Thoracic aorta (tissue), 2 donors: ENCODE measurements around the gene USP32. TPM values are rescaled to one million over a fixed set of nuclear protein-coding genes. Genes with fewer than 3 reads are reported as not detected.

Experiments
- ATAC-seq: fragments of 150-250 bp; one replicate; pipeline ENCODE4 v1.8.0; 2017; ENCODE audit warnings: low read depth; ENCODE audit not compliant: insufficient number of reproducible peaks, low FRiP score
- DNase-seq: peaks from one replicate; pipeline ENCODE4 v3.0.0-alpha.2; 2020; ENCODE audit warnings: low spot score
- H3K27ac ChIP-seq, 2 donors: fragments of 200-600 bp; sonication (generic); 1 replicate in 1 of 2; 2 replicates in 1 of 2; pipeline ENCODE4 v1.5.1; 2016; ENCODE audit warnings: mild to moderate bottlenecking in 2 of 2, moderate library complexity in 2 of 2
- H3K27me3 ChIP-seq: fragments of 200-600 bp; sonication (generic); replicated peaks from 2 replicates; pipeline ENCODE4 v1.6.0; 2016; ENCODE audit warnings: mild to moderate bottlenecking; ENCODE audit not compliant: insufficient read depth
- H3K36me3 ChIP-seq: fragments of 200-600 bp; sonication (generic); one replicate; pipeline ENCODE4 v1.5.1; 2016
- H3K4me1 ChIP-seq, 2 donors: fragments of 200-600 bp; sonication (generic); 1 replicate in 1 of 2; 2 replicates in 1 of 2; pipeline versions ENCODE4 v1.5.1 to v1.6.0; 2016; ENCODE audit warnings: low read depth in 2 of 2, mild to moderate bottlenecking in 1 of 2; ENCODE audit not compliant: control insufficient read depth in 1 of 2
- H3K4me3 ChIP-seq: fragments of 200-600 bp; sonication (generic); 2 replicates; pipeline ENCODE4 v1.5.1; 2016; ENCODE audit warnings: mild to moderate bottlenecking
- H3K9me3 ChIP-seq: fragments of 200-600 bp; sonication (generic); 2 replicates; pipeline ENCODE4 v1.5.1; 2016
- total RNA-seq, 2 donors: library from RNA; depleted of rRNA; stranded (reverse); fragments of >200 nt; gene quantifications; one replicate each; pipeline versions ENCODE4 v1.1.0 to v1.2.3, GENCODE V29; 2016
- TF ChIP-seq, protein P1 (sequence below): fragments of 200-600 bp; sonication (generic); IDR thresholded peaks from one replicate; pipeline ENCODE4 v1.5.1; 2019; ENCODE audit warnings: antibody characterized with exemption

The USP32 gene
- total RNA-seq, 2 donors from 2014 or later: 24.8 to 58.4 TPM

DNA sequence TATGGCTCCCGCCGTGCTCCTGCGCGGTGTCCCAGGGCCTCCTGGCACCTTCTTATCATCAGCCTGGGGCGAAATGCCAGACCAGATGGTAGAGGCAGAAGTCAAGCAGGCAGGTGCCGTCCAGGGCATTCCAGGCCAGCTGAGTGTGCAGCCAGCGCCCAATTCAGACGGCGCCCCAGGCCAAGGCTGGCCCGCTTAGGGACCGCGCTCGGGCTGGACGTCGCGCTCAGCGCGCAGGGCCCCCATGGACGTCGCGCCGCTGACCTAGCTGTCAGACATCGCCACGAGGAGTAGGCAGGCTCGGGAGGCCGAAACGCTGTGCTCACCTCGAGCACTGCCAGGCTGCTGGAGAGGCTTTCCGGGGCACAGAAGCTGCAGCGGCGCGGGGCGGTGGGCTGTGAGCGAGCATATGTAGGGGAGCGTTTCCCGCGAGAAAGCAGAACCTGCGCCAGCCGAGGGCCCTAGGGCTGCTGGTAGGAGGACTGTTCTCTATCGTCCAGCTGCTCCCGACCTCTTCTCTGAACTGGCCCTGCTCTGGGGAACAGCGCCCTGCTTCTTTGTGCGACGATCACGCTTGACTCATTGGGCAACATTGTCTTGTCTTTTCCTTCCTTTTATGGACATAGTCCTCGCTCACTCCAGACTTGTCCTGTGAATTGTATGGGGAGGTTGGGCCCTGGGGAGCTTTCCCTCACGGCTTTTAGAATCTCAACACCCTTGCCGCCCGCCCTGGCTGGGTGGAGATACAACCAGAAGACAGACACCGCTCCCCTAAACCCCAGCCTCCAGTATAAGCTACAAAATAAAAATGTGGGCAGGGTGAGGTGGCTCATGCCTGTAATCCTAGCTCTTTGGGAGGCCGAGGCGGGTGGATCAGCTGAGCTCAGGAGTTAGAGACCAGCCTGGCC lies 250.6 kb downstream of the USP32 start:
- DNase-seq (no peak), ATAC-seq (no peak)
- TF ChIP-seq, protein P1, sequence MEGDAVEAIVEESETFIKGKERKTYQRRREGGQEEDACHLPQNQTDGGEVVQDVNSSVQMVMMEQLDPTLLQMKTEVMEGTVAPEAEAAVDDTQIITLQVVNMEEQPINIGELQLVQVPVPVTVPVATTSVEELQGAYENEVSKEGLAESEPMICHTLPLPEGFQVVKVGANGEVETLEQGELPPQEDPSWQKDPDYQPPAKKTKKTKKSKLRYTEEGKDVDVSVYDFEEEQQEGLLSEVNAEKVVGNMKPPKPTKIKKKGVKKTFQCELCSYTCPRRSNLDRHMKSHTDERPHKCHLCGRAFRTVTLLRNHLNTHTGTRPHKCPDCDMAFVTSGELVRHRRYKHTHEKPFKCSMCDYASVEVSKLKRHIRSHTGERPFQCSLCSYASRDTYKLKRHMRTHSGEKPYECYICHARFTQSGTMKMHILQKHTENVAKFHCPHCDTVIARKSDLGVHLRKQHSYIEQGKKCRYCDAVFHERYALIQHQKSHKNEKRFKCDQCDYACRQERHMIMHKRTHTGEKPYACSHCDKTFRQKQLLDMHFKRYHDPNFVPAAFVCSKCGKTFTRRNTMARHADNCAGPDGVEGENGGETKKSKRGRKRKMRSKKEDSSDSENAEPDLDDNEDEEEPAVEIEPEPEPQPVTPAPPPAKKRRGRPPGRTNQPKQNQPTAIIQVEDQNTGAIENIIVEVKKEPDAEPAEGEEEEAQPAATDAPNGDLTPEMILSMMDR: no peak
- Histone ChIP-seq H3K4me3 (peak overlapping the region; percentile 28), H3K27ac (no peak overlapping the region), H3K4me1 (peaks cover 0 to 36% of the 10 kb centered on the region in 2 donors), H3K36me3 (no peaks in the 10 kb centered on the region), H3K9me3 (no peaks in the 10 kb centered on the region), H3K27me3 (peaks cover 12% of the 10 kb centered on the region)

GRCh38 chr17:60139438-60140285 lies 252.3 kb downstream of the USP32 start:
- DNase-seq: no peak

DNA sequence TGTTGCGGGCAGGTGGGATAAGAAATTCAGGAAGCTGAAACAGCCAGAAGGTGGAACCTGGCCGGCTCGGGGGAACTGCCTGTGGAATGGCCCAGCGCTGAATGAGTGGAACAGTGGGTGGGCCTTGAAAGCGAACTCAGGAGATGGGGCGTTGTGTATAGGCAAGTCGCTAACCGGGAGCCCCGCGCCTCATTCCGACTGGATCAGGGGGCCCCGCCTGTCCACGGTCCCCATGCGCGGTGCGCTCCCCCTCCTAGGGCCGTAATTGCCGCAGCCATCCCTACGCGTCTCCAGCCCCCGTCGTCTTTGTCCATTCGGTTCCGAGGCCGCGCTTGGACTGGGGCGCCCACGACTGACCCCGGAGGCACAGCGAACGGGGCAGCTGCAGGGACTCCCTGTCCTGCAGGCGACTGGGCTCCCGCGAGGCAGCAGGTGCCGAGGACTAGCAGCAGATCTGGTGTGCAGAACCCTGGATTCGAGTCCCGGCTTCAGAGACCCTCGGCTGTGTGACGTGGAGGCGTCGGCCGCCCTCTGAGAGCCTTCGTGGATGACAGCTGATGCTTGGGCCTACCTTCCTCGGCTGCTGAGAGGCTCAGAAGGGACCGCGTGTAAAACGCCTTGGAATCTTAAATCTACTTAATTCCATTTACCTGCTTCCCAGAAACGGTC lies 253.0 kb downstream of the USP32 start:
- TF ChIP-seq, protein P1: no peak
- DNase-seq (no peak), ATAC-seq (no peak)
- H3K4me1 ChIP-seq: peaks cover 9 to 47% of the 10 kb centered on the region in 2 donors
- peaks cover 11% of the 10 kb centered on the region for H3K27me3 ChIP-seq
- H3K4me3 ChIP-seq: no peak overlapping the region
- no peak overlapping the region for H3K27ac ChIP-seq
- no peaks in the 10 kb centered on the region for H3K36me3 ChIP-seq
- no peaks in the 10 kb centered on the region for H3K9me3 ChIP-seq

More at GRCh38 chr17:60139438-60140285, 252.3 kb downstream of the USP32 start:
- TF ChIP-seq, protein P1: peak; percentile 51
- Histone ChIP-seq H3K27ac (no peak overlapping the region), H3K36me3 (no peaks in the 10 kb centered on the region), H3K27me3 (peaks cover 11% of the 10 kb centered on the region), H3K9me3 (no peaks in the 10 kb centered on the region), H3K4me3 (peak overlapping the region; percentile 36), H3K4me1 (peaks cover 2 to 40% of the 10 kb centered on the region in 2 donors)
- ATAC-seq: no peak

- ATAC-seq: no peak
- no peaks in the 10 kb centered on the region for H3K9me3 ChIP-seq
- H3K4me3 ChIP-seq: no peak overlapping the region
- TF ChIP-seq, protein P1: no peak
- H3K4me1 ChIP-seq: peaks cover 9 to 45% of the 10 kb centered on the region in 2 donors
- H3K27me3 ChIP-seq: peaks cover 11% of the 10 kb centered on the region
- H3K36me3 ChIP-seq: peaks cover 3% of the 10 kb centered on the region
- no peak for DNase-seq
- no peak overlapping the region for H3K27ac ChIP-seq
Observed at GRCh38 chr17:60137731-60138130, 254.2 kb downstream of the USP32 start.
